Measurements from ENCODE around the gene TENT4A.

Gene TENT4A

DNA sequence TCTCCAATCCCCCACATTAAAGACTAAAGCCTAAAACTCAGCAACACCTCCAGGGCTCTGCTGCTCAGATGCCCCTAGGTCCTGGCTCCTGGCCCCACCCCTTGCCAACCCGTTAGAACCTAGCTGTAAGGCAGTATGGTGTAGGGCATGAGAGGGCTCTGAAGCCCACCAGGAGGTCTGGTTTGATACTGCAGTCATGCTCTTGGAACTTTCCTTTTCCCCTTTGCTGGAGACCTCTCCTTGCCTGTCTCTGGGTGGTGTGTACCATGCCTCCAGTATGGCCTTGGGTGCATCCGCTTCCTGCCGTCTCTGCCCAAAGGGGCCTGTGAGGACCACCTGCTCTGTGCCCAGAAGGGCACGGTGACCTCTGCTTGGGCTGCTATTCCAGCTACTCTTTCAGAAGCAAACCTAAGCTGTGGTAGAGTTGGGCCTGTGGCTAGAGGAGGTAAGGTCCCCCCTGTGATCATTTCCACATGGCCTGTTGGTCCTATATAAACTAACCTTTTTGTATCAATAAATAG is 3.5 kb downstream of the TENT4A start:
- DNase-seq, result no peak
- no peak overlapping the region for H4K91ac ChIP-seq (ENCODE audit: low read depth, low read length)
- H3K4me2 ChIP-seq (ENCODE audit: low read length), result peak overlapping the region; percentile 8

DNA sequence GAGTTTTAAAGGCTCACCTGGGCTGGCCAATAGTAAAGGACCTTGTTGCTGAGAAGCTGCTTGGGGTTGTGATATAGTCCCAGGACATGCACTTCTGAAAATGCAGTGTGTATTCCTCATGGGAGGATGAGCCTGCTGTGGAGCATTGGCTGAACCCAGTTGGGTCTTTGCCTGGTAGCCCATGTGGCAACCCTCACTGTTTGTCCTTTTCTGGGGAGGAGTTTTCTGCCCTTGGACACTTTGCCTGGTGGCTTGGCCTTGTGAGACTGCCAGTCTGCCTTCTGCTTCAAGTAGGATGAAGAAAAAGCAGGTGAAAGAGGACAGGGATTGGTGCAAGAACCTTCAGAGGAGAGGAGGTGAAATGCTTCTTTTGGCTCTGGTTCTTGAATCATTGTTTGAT is 4.0 kb downstream of the TENT4A start:
- Histone ChIP-seq H3K79me2 (ENCODE audit: control insufficient read depth, insufficient read depth, low read length, poor library complexity) (peaks cover 39% of the 10 kb centered on the region), H3K4me3 (ENCODE audit: low read depth, low read length) (no peak overlapping the region), H3K27ac (ENCODE audit: low read depth, low read length) (no peak overlapping the region), H3K9ac (ENCODE audit: low read length) (no peak overlapping the region), H2AK5ac (ENCODE audit: low read length) (no peak overlapping the region), H2AFZ (ENCODE audit: insufficient read depth, low read length, poor library complexity) (no peak overlapping the region), H3K23ac (ENCODE audit: low read length) (no peak overlapping the region), H4K8ac (ENCODE audit: low read depth, low read length) (no peak overlapping the region), H3K27me3 (ENCODE audit: insufficient read depth, low read length) (no peaks in the 10 kb centered on the region), H4K91ac (ENCODE audit: low read depth, low read length) (no peak overlapping the region), H3K4ac (ENCODE audit: low read depth, low read length) (peak overlapping the region; percentile 57), H3K18ac (ENCODE audit: low read length) (no peak overlapping the region), H3K4me2 (ENCODE audit: low read length) (no peak overlapping the region), H3K4me1 (ENCODE audit: control insufficient read depth in 1 of 2, insufficient read depth in 2 of 2, low read length in 2 of 2) (peaks cover 13 to 16% of the 10 kb centered on the region in 2 experiments), H3K9me3 (ENCODE audit: insufficient read depth, low read depth, low read length) (no peaks in the 10 kb centered on the region), H4K12ac (ENCODE audit: low read depth, low read length) (no peak overlapping the region), H2BK12ac (ENCODE audit: low read length) (no peak overlapping the region), H2BK120ac (ENCODE audit: insufficient read depth, low read length, poor library complexity) (no peak overlapping the region), H3K36me3 (ENCODE audit: control insufficient read depth in 1 of 2, insufficient read depth in 2 of 2, low read length in 2 of 2) (peaks cover 16 to 26% of the 10 kb centered on the region in 2 experiments), H3K14ac (ENCODE audit: low read length) (no peak overlapping the region), H3K79me1 (ENCODE audit: low read length) (peaks cover 13% of the 10 kb centered on the region), H2BK5ac (ENCODE audit: low read depth, low read length, poor library complexity) (no peak overlapping the region)
- no peak for DNase-seq

More for the DNA sequence above, 3.5 kb downstream of the TENT4A start:
- no CpG with 5 or more reads among the region's 4 CpGs for WGBS (ENCODE audit: extremely low coverage, insufficient coverage, insufficient read length)
- peaks cover 15% of the 10 kb centered on the region for H3K79me1 ChIP-seq (ENCODE audit: low read length)
- no peak overlapping the region for H2AK5ac ChIP-seq (ENCODE audit: low read length)
- H3K18ac ChIP-seq (ENCODE audit: low read length), result no peak overlapping the region
- peaks cover 13 to 16% of the 10 kb centered on the region in 2 experiments for H3K4me1 ChIP-seq (ENCODE audit: control insufficient read depth in 1 of 2, insufficient read depth in 2 of 2, low read length in 2 of 2)
- no peaks in the 10 kb centered on the region for H3K27me3 ChIP-seq (ENCODE audit: insufficient read depth, low read length)
- no peak overlapping the region for H3K14ac ChIP-seq (ENCODE audit: low read length)
- H2BK120ac ChIP-seq (ENCODE audit: insufficient read depth, low read length, poor library complexity), result no peak overlapping the region
- peak overlapping the region; percentile 57 for H3K4ac ChIP-seq (ENCODE audit: low read depth, low read length)
- H2AFZ ChIP-seq (ENCODE audit: insufficient read depth, low read length, poor library complexity), result no peak overlapping the region
- H3K4me3 ChIP-seq (ENCODE audit: low read depth, low read length), result no peak overlapping the region
- no peak overlapping the region for H4K12ac ChIP-seq (ENCODE audit: low read depth, low read length)
- no peak overlapping the region for H2BK5ac ChIP-seq (ENCODE audit: low read depth, low read length, poor library complexity)
- no peak overlapping the region for H3K27ac ChIP-seq (ENCODE audit: low read depth, low read length)
- peaks cover 16 to 24% of the 10 kb centered on the region in 2 experiments for H3K36me3 ChIP-seq (ENCODE audit: control insufficient read depth in 1 of 2, insufficient read depth in 2 of 2, low read length in 2 of 2)
- no peak overlapping the region for H2BK12ac ChIP-seq (ENCODE audit: low read length)
- no peak overlapping the region for H4K8ac ChIP-seq (ENCODE audit: low read depth, low read length)
- H3K23ac ChIP-seq (ENCODE audit: low read length), result no peak overlapping the region
- H3K9ac ChIP-seq (ENCODE audit: low read length), result no peak overlapping the region
- no peaks in the 10 kb centered on the region for H3K9me3 ChIP-seq (ENCODE audit: insufficient read depth, low read depth, low read length)
- peaks cover 39% of the 10 kb centered on the region for H3K79me2 ChIP-seq (ENCODE audit: control insufficient read depth, insufficient read depth, low read length, poor library complexity)

DNA sequence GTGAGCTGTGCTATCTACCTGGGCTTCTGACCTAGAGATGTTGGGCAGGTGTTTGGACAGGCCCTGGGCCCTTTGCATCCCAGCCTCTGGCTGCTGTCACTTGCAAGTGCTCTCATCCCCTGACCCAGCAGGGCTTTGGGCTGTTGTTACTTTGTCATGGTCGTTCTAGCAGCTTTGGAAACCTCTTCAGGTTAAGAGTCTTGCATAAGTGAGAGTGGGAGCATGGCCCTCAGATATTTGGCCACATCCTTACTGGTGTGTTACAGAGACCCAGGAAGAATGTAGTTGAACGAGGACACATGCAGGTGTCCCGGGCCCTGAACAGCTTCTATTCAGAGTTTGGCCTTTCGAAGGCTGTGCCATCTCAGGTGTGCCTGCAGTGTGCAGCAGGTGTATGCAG is 4.5 kb downstream of the TENT4A start:
- Histone ChIP-seq H4K91ac (ENCODE audit: low read depth, low read length) (no peak overlapping the region), H3K14ac (ENCODE audit: low read length) (no peak overlapping the region), H3K79me2 (ENCODE audit: control insufficient read depth, insufficient read depth, low read length, poor library complexity) (peaks cover 36% of the 10 kb centered on the region), H3K18ac (ENCODE audit: low read length) (no peak overlapping the region), H3K23ac (ENCODE audit: low read length) (no peak overlapping the region), H3K9ac (ENCODE audit: low read length) (no peak overlapping the region), H3K36me3 (ENCODE audit: control insufficient read depth in 1 of 2, insufficient read depth in 2 of 2, low read length in 2 of 2) (peaks cover 16 to 26% of the 10 kb centered on the region in 2 experiments), H3K4me3 (ENCODE audit: low read depth, low read length) (no peak overlapping the region), H2BK5ac (ENCODE audit: low read depth, low read length, poor library complexity) (no peak overlapping the region), H2BK12ac (ENCODE audit: low read length) (no peak overlapping the region), H2BK120ac (ENCODE audit: insufficient read depth, low read length, poor library complexity) (no peak overlapping the region), H2AK5ac (ENCODE audit: low read length) (no peak overlapping the region), H4K8ac (ENCODE audit: low read depth, low read length) (no peak overlapping the region), H3K79me1 (ENCODE audit: low read length) (peaks cover 8% of the 10 kb centered on the region), H3K4ac (ENCODE audit: low read depth, low read length) (peak overlapping the region; percentile 57), H2AFZ (ENCODE audit: insufficient read depth, low read length, poor library complexity) (no peak overlapping the region), H3K9me3 (ENCODE audit: insufficient read depth, low read depth, low read length) (no peaks in the 10 kb centered on the region), H3K27me3 (ENCODE audit: insufficient read depth, low read length) (no peaks in the 10 kb centered on the region), H3K27ac (ENCODE audit: low read depth, low read length) (no peak overlapping the region), H4K12ac (ENCODE audit: low read depth, low read length) (no peak overlapping the region), H3K4me1 (ENCODE audit: control insufficient read depth in 1 of 2, insufficient read depth in 2 of 2, low read length in 2 of 2) (peaks cover 13 to 16% of the 10 kb centered on the region in 2 experiments), H3K4me2 (ENCODE audit: low read length) (no peak overlapping the region)
- peak in 1 of 2 donors; percentile 31 for DNase-seq
- no CpG with 5 or more reads among the region's 4 CpGs for WGBS (ENCODE audit: extremely low coverage, insufficient coverage, insufficient read length)

DNA sequence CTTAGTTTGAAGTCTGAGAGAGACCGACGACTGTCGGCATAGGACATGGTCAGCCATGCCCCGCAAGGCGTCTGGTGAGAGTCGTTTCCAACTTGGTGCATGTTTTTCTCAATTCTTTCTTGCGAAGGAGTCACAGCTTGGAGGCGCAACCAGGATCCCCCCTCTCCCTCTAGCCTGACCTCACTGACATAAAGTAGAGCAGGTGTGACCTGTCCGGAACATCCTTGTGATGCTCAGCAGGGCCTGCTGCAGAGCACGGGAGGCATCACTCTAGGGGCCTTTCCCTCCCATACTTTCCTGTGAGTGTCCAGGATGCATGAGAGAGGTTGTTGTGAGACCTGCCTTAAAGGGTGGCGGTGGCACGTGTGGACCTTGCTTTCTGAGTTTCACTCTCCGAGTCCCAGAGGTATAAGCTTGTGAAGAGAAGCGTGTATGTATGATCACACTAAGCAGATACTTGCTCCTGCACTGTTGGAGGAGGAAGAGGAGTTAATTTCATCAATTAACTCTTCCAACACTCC is 5.0 kb downstream of the TENT4A start:
- H3K27ac ChIP-seq (ENCODE audit: low read depth, low read length), result no peak overlapping the region
- no peak overlapping the region for H3K18ac ChIP-seq (ENCODE audit: low read length)
- no peak overlapping the region for H4K91ac ChIP-seq (ENCODE audit: low read depth, low read length)
- no peak overlapping the region for H2BK5ac ChIP-seq (ENCODE audit: low read depth, low read length, poor library complexity)
- WGBS (ENCODE audit: extremely low coverage, insufficient coverage, insufficient read length), result no CpG with 5 or more reads among the region's 14 CpGs
- peak overlapping the region; percentile 63 for H3K4ac ChIP-seq (ENCODE audit: low read depth, low read length)
- no peak overlapping the region for H2AK5ac ChIP-seq (ENCODE audit: low read length)
- H3K23ac ChIP-seq (ENCODE audit: low read length), result no peak overlapping the region
- peaks cover 13 to 16% of the 10 kb centered on the region in 2 experiments for H3K4me1 ChIP-seq (ENCODE audit: control insufficient read depth in 1 of 2, insufficient read depth in 2 of 2, low read length in 2 of 2)
- no peak overlapping the region for H3K4me3 ChIP-seq (ENCODE audit: low read depth, low read length)
- H3K9ac ChIP-seq (ENCODE audit: low read length), result no peak overlapping the region
- no peak overlapping the region for H2AFZ ChIP-seq (ENCODE audit: insufficient read depth, low read length, poor library complexity)
- no peak overlapping the region for H2BK12ac ChIP-seq (ENCODE audit: low read length)
- DNase-seq, result no peak
- H4K8ac ChIP-seq (ENCODE audit: low read depth, low read length), result no peak overlapping the region
- H4K12ac ChIP-seq (ENCODE audit: low read depth, low read length), result no peak overlapping the region
- no peak overlapping the region for H3K4me2 ChIP-seq (ENCODE audit: low read length)
- peaks cover 36% of the 10 kb centered on the region for H3K79me2 ChIP-seq (ENCODE audit: control insufficient read depth, insufficient read depth, low read length, poor library complexity)
- peaks cover 4% of the 10 kb centered on the region for H3K79me1 ChIP-seq (ENCODE audit: low read length)
- peaks cover 16 to 28% of the 10 kb centered on the region in 2 experiments for H3K36me3 ChIP-seq (ENCODE audit: control insufficient read depth in 1 of 2, insufficient read depth in 2 of 2, low read length in 2 of 2)
- no peaks in the 10 kb centered on the region for H3K9me3 ChIP-seq (ENCODE audit: insufficient read depth, low read depth, low read length)
- H2BK120ac ChIP-seq (ENCODE audit: insufficient read depth, low read length, poor library complexity), result no peak overlapping the region
- H3K14ac ChIP-seq (ENCODE audit: low read length), result no peak overlapping the region
- H3K27me3 ChIP-seq (ENCODE audit: insufficient read depth, low read length), result no peaks in the 10 kb centered on the region
